Lower leg skin (tissue), 3 donors: ENCODE results near the gene ZNF394.

Experiments used
- CTCF ChIP-seq, 3 donors: fragments of 450-650 bp; IDR thresholded peaks; one replicate each; pipeline ENCODE4 v1.5.1; 2016; ENCODE audit warnings: antibody characterized with exemption in 3 of 3, mild to moderate bottlenecking in 3 of 3, moderate library complexity in 2 of 3
- POLR2A ChIP-seq, 2 donors: fragments of 450-650 bp; IDR thresholded peaks; one replicate each; pipeline ENCODE4 v1.6.1; 2016 to 2017; ENCODE audit warnings: antibody characterized with exemption in 2 of 2, mild to moderate bottlenecking in 1 of 2, moderate library complexity in 1 of 2

- no peak for TF ChIP-seq CTCF (IDR thresholded peaks at IDR 0.05)
- no peak for TF ChIP-seq POLR2A (IDR thresholded peaks at IDR 0.05)
These were observed 26.8 kb downstream of the ZNF394 start for GRCh38 chr7:99473315-99473596.
